Measurements from ENCODE around the gene ATG4C.

Gene ATG4C

GRCh38 chr1:62912028-62912638 lies 128.2 kb downstream of the ATG4C start:
- peak; percentile 7 for DNase-seq
- Histone ChIP-seq H3K79me2 (ENCODE audit: insufficient read depth, low read length) (no peaks in the 10 kb centered on the region), H4K20me1 (ENCODE audit: insufficient read depth, low read length) (no peaks in the 10 kb centered on the region), H3K4me3 (ENCODE audit: low read depth in 1 of 2, low read length in 2 of 2) (no peak overlapping the region), H3K27ac (ENCODE audit: low read length) (no peak overlapping the region), H2AFZ (ENCODE audit: low read depth, low read length) (no peak overlapping the region), H3K27me3 (ENCODE audit: insufficient read depth, low read length, poor library complexity) (peaks cover 17% of the 10 kb centered on the region), H3K4me2 (ENCODE audit: insufficient read depth, low read length) (no peak overlapping the region), H3K9ac (ENCODE audit: low read depth, low read length) (no peak overlapping the region), H3K9me3 (ENCODE audit: insufficient read depth, low read length, severe bottlenecking) (no peaks in the 10 kb centered on the region), H3K36me3 (ENCODE audit: insufficient read depth, low read length) (no peaks in the 10 kb centered on the region), H3K4me1 (ENCODE audit: insufficient read depth, low read length) (no peaks in the 10 kb centered on the region; the same call in 1 of the 2 replicates)
- peak; percentile 48; the same call in 1 of the 3 replicates for ATAC-seq (ENCODE audit: insufficient read depth, low read depth)
- TF ChIP-seq EZH2 (IDR thresholded peaks at IDR 0.05; ENCODE audit: borderline replicate concordance, low read depth, low read length, severe bottlenecking) (no peak), CTCF (IDR thresholded peaks at IDR 0.05; ENCODE audit: borderline replicate concordance, extremely low read depth, low read length, poor library complexity, severe bottlenecking) (peak; percentile 77)

Data from DND-41 (cell line).